Measurements from ENCODE around the gene SAG.

- no peak for TF ChIP-seq CTCF (IDR thresholded peaks at IDR 0.05 in 4 of 5, conservative IDR thresholded peaks at IDR 0.05 in 1 of 5)
- no peak for TF ChIP-seq POLR2A (IDR thresholded peaks at IDR 0.05)
Observed at GRCh38 chr2:233385489-233386044, 78.0 kb downstream of the SAG start.

All from gastrocnemius medialis (tissue), 4 donors.